T-helper 1 cell (primary cell): ENCODE measurements around the gene DUOX2.
A peak's percentile ranks its signal among the peaks of the same experiment; 100 is the strongest.
"Not testable (repeated sequence)": the region's sequence is repeated elsewhere in the genome, so short reads cannot be mapped to it uniquely, and the experiment has no call there.

Experiments used
- DNase-seq, 5 donors: peaks; one replicate each; pipeline ENCODE4 v3.0.0-alpha.2; 2012 to 2020

Gene DUOX2

GRCh38 chr15:45118131-45118588 lies 4.2 kb upstream of the DUOX2 start:
- peak; percentile 56 to 80 (median 69) for DNase-seq

DNA sequence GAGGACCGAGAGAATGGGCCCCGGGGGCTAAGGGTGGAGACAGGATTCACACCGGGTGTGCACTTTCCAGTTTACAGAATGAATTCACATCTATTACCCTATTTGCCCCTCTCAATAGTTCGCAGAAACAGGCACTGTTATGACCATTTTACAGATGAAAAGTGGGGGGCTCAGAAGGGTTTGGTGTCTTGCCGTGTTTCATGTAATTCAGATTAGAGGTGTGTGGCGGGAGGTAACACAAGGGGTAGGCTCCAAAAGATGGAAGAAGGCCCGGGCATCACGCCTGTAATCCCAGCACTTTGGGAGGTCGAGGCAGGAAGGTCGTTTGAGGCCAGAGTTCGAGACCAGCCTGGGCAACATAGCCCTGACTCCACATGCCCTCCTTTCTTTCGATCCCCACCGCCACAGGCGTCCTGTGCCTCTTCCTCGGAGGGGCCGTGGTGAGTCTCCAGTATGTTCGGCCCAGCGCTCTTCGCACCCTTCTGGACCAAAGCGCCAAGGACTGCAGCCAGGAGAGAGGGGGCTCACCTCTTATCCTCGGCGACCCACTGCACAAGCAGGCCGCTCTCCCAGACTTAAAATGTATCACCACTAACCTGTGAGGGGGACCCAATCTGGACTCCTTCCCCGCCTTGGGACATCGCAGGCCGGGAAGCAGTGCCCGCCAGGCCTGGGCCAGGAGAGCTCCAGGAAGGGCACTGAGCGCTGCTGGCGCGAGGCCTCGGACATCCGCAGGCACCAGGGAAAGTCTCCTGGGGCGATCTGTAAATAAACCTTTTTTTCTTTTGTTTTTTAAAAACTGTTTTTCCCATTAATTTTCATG lies 3.5 kb upstream of the DUOX2 start:
- DNase-seq, result no peak

- no peak for DNase-seq
Observed at GRCh38 chr15:45116482-45117307, 2.7 kb upstream of the DUOX2 start.

DNA sequence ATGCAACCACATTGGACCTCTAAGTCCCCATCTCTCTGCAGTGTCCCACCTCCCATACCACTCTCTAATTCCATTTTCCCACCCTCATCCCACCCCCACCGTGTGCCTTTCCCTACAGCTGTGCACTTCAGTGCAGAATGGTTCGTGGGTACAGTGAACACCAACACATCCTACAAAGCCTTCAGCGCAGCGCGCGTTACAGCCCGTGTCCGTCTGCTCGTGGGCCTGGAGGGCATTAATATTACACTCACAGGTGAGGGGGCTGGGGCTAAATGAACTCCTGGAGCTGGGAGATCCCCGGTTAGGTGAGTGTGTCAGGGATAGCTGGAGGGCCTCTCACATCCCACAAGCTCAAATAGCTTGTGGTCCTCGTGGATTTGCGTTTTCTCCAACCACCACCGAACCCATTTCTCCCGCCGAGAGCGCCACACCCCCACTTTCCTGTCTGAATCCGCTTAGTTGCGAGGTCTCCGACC lies 2.1 kb upstream of the DUOX2 start:
- DNase-seq, result no peak

DNA sequence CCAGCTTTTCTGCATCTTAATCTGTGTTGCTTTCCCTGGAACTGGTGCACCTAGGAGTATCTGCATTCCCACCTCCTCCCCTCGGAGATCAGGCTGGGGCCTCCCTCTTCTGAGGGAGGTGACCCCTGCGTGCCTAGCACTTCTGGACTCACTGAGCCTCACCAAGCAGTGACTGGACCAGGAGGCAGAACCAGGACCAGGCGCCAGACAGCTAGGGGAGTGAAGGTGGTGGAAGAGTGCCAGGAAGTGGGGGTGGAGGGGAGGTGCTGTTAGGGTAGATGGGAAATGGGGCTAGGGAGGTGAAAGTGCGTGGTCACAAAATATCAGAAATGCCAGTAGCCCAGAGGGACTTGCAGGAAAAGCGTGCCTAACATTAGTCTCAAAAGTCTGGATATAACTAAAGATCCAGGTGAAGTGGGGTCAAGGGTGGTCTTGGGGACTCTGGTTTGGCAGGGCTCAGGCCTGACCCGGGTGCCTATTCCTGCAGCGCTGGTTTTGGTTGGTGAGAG lies 1.4 kb upstream of the DUOX2 start:
- no peak for DNase-seq

DNA sequence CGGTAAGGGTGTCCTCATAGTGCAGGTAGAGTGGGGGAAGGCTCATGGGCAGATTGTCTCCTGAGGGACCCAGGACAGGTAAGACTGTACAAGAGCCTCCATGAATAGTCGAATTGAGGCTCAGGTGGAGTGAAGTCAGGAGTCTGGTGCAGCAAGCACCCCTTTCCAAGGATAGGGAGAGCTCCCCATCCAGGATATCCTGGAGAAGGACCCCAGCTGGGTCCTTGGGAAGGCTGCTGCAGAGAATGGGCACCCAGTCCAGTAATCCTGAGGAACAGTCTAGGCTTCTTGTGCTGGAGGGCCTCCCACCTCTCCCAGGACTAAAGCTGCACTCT lies 746 bp upstream of the DUOX2 start:
- no peak for DNase-seq

- DNase-seq, result no peak
Observed at GRCh38 chr15:45113380-45113990, 487 bp downstream of the DUOX2 start.

DNA sequence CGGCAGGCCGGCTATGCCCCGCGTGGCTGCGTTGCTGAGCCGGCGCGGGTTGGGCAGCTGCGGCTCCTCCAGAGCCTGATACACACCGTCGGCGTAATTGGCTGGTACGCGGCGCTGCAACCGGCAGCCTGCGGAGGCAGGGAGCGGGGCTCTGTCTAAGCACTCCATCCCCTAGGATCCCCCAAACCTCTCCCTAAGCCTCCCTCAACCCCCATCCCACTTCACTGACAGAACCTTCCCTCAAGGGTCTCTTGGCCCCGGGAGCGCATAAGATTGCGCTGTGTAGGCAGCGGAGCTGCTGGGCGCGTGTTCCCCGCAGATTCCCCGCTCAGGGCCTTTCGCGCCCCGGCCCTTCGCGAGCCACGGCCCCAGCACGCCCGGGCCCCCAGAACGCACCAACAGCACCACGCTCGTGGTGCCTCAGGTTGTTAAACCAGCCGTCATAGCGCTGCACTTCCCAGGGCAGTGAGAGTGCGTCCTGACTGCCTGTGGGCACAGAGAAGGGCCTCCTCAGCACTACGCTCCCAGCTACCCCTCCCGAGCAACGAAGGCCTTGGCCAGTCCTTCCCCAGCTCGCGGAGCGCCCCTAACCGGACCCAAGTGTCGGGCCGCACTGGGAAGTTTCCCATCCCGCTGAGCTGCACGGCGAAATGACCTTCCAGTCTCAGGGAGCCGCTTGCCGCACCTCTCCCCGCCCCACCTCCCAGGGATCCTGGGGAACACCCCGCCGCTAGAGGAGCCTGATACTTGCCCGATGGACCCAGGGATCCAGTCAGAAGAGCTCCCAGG lies 1.2 kb downstream of the DUOX2 start:
- no peak for DNase-seq

DNA sequence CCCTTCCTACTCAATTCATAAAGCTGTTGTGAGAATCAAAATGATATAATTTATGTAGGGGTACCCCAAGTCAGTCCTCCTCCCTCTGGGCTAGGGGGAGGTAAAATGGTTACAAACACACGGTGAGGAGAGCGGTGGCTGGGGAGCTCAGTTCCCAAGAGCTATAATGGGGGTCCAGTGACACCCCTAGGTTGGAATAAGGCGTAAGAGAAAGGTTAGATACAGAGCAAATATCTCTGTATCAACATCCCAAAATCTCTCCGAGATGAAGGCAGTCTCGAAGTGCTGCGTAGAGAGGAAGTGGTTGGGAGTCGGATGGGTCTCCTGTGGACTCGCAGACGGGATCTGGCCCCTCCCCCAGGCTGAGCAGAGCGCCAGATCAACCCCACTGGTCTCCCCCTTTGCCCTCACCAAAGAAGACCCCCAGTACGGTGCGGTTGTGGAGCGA lies 1.8 kb downstream of the DUOX2 start:
- DNase-seq, result no peak

DNA sequence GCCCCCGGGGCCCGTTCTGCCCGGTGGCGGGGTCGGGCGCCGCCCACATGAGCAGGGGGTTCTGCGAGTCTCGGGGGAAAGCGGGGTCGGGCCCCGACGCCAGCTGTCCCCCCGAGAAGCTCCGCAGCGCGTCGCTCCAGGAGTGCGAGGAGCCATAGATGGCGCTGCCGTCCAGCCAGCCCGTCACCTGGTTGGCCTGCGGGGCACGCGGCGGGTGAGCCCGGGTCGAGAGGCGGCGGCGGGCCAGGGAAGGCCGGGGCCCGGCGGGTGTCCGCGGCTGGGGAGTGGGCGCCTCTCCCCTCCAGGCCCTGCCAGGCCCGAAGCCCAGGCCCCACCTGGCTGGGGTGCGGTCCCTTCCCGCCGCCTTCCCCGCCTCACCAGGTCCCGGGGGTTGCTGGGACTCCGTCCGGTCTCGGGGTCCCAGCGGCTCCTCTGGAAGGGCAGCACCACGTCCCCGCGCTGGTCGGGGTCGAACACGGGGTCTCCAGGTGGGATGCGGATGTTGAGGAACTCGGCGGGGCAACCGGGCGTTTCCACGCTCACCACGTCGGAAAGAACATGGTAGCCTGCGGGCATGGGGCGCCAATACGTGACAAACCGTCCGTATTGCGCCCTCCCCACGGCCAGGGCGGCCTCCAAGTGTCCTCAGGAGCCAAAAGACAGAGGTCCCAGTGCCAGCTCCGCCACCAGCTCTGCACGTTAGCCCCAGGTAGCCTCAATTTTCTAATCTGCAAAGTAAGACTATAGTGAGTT lies 2.4 kb downstream of the DUOX2 start:
- DNase-seq, result no peak

DNA sequence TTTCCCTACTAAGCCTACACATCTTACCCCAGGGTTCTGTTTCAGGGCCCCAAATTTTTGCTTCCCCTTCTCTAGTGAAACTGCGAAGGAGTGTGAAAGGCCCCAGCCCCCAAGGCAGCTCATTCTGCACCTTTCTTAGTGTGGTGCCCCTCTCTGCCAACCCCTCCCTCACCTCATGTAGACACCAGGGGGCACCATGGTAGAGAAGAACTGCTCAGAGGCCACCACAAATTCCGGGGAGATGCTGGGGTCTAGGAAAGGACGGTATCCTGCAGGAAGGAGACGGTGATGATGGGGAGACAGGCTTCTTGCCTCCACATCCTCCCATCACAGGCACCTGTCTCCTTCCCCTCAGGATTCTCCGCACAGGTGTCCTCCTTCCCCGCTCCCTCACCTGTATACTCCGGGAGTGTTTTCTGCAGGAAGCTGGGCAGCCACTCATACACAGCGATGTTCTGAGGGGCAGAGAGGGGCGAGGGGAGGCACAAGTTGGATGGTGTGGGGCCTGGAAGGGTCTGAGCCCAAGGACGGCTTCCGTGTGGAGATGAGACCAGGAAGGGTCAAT lies 3.6 kb downstream of the DUOX2 start:
- DNase-seq, result no peak

DNA sequence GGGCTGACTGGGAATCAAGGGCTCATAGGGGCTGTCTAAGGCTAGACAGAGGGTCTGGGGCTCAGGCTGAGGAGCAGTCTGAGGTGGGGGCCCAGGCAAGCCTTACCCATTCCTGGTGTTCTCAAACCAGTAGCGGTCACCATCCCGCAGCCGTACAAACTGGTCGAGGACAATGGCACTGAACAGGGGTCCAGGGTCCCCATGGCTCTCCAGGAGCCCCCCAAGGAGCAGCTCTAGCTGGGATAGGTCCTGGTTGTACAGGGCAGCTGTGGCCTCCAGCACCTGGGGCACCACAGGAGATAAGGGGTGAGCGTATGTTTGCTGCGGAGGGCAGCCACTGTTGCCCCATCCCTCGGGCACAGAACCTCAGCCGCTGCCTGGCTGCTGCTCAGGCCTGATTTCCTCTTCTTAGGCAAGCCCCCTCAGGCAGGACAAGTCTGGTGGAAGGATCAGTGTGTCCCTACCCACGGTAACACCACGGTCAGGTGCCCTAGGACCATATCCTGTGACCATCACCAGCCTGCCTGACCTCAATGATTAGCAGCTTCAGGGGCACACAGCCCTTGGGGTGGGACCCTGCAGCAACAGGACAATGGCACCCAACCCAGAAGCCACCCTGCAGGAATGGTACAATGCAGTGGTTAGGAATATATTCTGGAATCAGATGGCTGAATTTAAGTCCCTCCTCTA lies 5.9 kb downstream of the DUOX2 start:
- no peak for DNase-seq

DNA sequence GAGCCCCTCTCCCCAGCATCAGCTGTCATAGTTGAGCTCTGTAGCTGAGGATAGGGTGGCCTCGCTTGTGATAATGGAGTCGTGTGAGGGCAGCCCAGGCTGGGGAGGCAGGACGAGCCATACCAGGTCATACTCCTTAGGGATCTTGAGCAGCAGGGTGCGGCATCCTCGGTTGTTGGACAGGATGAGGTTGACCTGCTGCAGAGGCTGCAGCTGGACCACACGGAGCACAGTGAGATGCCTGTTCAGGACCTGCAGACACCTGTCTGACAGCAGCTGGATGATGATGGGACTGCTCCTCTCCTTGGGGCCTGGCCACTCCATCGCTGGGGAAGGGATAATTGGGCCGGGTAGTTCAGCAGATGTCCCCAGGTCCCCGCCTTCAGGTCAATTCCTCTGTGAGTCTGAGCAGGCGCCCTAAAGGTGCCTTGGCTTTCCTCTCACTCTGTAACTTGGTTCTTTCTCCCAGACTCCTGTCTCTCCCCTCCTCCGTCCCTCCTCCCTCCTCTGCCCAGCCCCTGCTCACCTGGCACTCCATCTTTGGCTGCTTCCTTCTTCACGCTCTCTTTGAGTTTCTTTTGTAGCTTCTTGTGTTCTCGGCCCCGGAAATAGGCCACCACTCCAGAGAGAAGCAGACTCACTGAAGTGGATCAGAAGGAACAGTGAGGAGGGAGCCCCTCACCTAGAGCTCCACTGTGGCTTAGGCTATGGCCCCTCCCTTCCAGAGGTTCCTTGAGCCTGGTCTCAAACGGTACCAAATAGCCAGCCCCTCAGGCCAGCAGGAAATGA lies 7.8 kb downstream of the DUOX2 start:
- no peak for DNase-seq

GRCh38 chr15:45105586-45105985 lies 8.4 kb downstream of the DUOX2 start:
- DNase-seq, result no peak

- not testable (repeated sequence) for DNase-seq
Observed at GRCh38 chr15:45104170-45104569, 9.8 kb downstream of the DUOX2 start.

DNA sequence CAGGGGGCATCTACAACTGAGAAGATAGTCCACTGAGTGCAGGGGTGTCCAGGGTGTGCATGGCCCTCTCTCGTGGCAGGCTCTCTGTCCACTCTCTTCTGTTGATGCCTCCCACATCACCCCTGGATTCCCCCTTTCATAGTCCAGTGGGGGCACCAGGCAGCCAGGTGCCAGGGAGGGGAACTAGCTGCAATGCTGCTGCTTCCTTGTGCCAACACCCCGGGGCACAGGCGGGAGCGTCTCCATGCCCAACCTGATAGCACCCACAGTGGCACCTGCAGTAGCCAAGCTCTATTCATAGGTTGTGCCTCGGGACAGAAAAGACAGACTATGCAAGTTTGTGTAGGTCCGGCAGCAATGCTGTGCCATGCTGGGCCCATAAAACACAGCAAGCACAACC lies 11.7 kb downstream of the DUOX2 start:
- DNase-seq, result no peak

GRCh38 chr15:45101749-45102148 lies 12.2 kb downstream of the DUOX2 start:
- DNase-seq, result no peak

DNA sequence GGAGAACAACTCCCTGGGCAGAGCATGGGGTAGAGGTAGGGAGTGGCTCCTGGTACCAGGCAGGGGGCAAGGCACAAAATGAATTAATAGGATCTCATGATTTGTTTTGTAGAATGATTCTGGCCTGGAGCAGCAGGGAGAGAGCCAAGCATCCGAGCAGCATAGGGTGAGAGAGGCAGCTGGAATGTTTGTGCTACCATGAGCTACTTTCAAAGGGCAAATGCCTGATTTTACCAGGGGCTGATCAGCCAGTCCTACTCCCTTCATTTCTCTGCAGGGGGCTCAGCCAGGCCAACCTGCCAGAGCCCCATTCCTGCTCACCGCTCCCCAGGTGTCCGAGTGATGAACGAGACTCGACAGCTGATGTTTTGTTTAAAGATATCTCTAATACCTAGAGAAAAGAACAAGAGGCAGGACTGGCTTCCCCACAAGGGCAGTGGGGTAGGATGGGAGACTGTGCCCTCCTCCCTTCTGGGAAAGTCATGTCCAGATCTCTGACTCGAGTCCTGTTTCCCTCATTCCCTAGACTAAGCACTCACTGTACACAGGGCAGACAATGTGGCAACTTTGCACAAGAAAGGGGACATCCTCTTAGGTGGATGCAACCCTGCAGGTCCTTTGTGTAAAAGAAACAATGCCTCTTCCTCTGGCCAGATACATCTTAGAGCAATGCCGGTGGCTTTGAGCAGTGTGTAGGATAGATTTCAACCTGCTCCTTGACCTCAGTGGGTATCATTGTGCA lies 12.9 kb downstream of the DUOX2 start:
- DNase-seq, result no peak

GRCh38 chr15:45099549-45100165 lies 14.3 kb downstream of the DUOX2 start:
- no peak for DNase-seq
